SK-N-MC (cell line): ENCODE results near the gene TMEM123.

Source experiments
- EZH2 ChIP-seq: fragments of 200-600 bp; sonication (generic); IDR thresholded peaks from one replicate; pipeline ENCODE4 v1.6.1; 2017; ENCODE audit warnings: antibody characterized with exemption
- FOXP2 ChIP-seq: optimal IDR thresholded peaks from 2 replicates; pipeline ENCODE3; 2011; ENCODE audit warnings: mild to moderate bottlenecking, moderate library complexity; ENCODE audit not compliant: insufficient read depth; ENCODE audit errors: extremely low read length, control extremely low read depth
- POLR2AphosphoS5 ChIP-seq: IDR thresholded peaks from 2 replicates; pipeline ENCODE4 v1.6.1; 2012; ENCODE audit warnings: mild to moderate bottlenecking, low read depth, low read length, borderline replicate concordance

GRCh38 chr11:102391549-102392237, 60.9 kb downstream of the TMEM123 start:
- TF ChIP-seq POLR2AphosphoS5 (no peak), EZH2 (no peak), FOXP2 (no peak)
